ENCODE results near the gene REL.

The REL gene

GRCh38 chr2:60838481-60838880 lies 42.9 kb upstream of the REL start:
- TF ChIP-seq REST (IDR thresholded peaks at IDR 0.05; ENCODE audit: insufficient read depth in 1 of 2, low read depth in 2 of 2, low read length in 2 of 2) (no peak), POLR2AphosphoS5 (IDR thresholded peaks at IDR 0.05; ENCODE audit: low read depth, low read length) (no peak), TAF1 (IDR thresholded peaks at IDR 0.05; ENCODE audit: borderline replicate concordance, insufficient read depth, low read length) (no peak), FOXP2 (optimal IDR thresholded peaks at IDR 0.05; ENCODE audit: borderline replicate concordance, extremely low read depth, extremely low read length, insufficient read depth) (no peak), SIN3A (IDR thresholded peaks at IDR 0.05; ENCODE audit: borderline replicate concordance, insufficient read depth, low read length) (no peak)

- TF ChIP-seq TAF1 (IDR thresholded peaks at IDR 0.05; ENCODE audit: borderline replicate concordance, insufficient read depth, low read length), result no peak
Observed at GRCh38 chr2:60839126-60839813, 42.1 kb upstream of the REL start.

GRCh38 chr2:60840880-60841279 lies 40.5 kb upstream of the REL start:
- TF ChIP-seq FOXP2 (optimal IDR thresholded peaks at IDR 0.05; ENCODE audit: borderline replicate concordance, extremely low read depth, extremely low read length, insufficient read depth) (no peak), REST (IDR thresholded peaks at IDR 0.05; ENCODE audit: insufficient read depth in 1 of 2, low read depth in 2 of 2, low read length in 2 of 2) (no peak), SIN3A (IDR thresholded peaks at IDR 0.05; ENCODE audit: borderline replicate concordance, insufficient read depth, low read length) (no peak), POLR2AphosphoS5 (IDR thresholded peaks at IDR 0.05; ENCODE audit: low read depth, low read length) (no peak), TAF1 (IDR thresholded peaks at IDR 0.05; ENCODE audit: borderline replicate concordance, insufficient read depth, low read length) (no peak)

GRCh38 chr2:60843006-60843405 lies 38.4 kb upstream of the REL start:
- TF ChIP-seq TAF1 (IDR thresholded peaks at IDR 0.05; ENCODE audit: borderline replicate concordance, insufficient read depth, low read length) (no peak), FOXP2 (optimal IDR thresholded peaks at IDR 0.05; ENCODE audit: borderline replicate concordance, extremely low read depth, extremely low read length, insufficient read depth) (no peak), POLR2AphosphoS5 (IDR thresholded peaks at IDR 0.05; ENCODE audit: low read depth, low read length) (no peak), REST (IDR thresholded peaks at IDR 0.05; ENCODE audit: insufficient read depth in 1 of 2, low read depth in 2 of 2, low read length in 2 of 2) (no peak), SIN3A (IDR thresholded peaks at IDR 0.05; ENCODE audit: borderline replicate concordance, insufficient read depth, low read length) (no peak)

GRCh38 chr2:60844105-60844504 lies 37.3 kb upstream of the REL start:
- TF ChIP-seq TAF1 (IDR thresholded peaks at IDR 0.05; ENCODE audit: borderline replicate concordance, insufficient read depth, low read length) (no peak), SIN3A (IDR thresholded peaks at IDR 0.05; ENCODE audit: borderline replicate concordance, insufficient read depth, low read length) (no peak), POLR2AphosphoS5 (IDR thresholded peaks at IDR 0.05; ENCODE audit: low read depth, low read length) (no peak), FOXP2 (optimal IDR thresholded peaks at IDR 0.05; ENCODE audit: borderline replicate concordance, extremely low read depth, extremely low read length, insufficient read depth) (no peak), REST (IDR thresholded peaks at IDR 0.05; ENCODE audit: insufficient read depth in 1 of 2, low read depth in 2 of 2, low read length in 2 of 2) (no peak)
